CD4-positive, alpha-beta T cell treated with Interleukin-10 for 1 hour (primary cell): ENCODE results near the gene LSM10.

Source experiments
- DNase-seq: peaks from one replicate; pipeline ENCODE4 v3.0.0-alpha.2; 2020

The LSM10 gene

GRCh38 chr1:36397378-36398230 lies at the start of gene LSM10:
Gene LSM10, minus strand, starts transcription at chr1:36397908. Its CDS starts 3,779 bp downstream, at chr1:36394129.
- DNase-seq, result peak; percentile 92

DNA sequence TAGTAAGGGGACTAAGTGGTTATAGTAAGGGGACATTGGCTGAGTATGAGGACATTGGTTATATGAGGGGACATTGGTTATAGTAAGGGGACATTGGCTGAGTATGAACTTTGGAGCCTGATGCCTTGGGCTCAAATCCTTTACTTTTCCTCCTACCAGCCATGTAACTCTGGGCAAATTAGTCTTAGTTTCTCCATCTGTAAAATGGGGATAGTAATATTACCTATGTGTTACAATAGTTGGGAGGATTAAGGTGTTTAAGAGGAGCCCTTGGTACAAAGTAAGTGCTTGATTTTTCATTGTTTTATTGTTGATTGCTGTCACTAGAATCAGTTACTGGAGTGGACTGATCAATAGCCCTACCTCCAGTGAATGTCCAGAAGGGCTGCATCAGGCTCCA lies 49.7 kb upstream of the LSM10 start:
- DNase-seq, result no peak

- DNase-seq, result no peak
Observed at GRCh38 chr1:36446746-36447145, 49.0 kb upstream of the LSM10 start.

- no peak for DNase-seq
Observed at GRCh38 chr1:36446271-36446670, 48.6 kb upstream of the LSM10 start.

DNA sequence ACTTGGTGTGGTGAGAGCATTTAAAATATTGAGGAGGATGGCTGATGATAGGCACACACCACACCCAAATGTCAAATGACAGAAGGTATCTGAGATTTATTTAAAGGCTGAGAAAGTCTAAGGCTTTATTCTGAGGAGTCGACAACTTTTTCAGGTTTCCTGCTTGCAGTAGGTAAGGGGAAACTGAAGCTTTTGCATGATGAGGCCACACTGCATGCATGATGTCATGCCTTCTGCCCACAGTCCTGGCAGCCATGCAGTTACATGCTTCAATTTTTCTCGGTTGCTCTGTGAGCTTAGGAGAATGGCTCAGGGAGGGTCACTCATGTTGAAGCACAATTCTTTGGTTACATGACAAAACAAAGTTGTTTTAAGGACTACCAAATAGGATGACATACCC lies 45.6 kb upstream of the LSM10 start:
- no peak for DNase-seq

GRCh38 chr1:36442337-36442736 lies 44.6 kb upstream of the LSM10 start:
- no peak for DNase-seq

DNA sequence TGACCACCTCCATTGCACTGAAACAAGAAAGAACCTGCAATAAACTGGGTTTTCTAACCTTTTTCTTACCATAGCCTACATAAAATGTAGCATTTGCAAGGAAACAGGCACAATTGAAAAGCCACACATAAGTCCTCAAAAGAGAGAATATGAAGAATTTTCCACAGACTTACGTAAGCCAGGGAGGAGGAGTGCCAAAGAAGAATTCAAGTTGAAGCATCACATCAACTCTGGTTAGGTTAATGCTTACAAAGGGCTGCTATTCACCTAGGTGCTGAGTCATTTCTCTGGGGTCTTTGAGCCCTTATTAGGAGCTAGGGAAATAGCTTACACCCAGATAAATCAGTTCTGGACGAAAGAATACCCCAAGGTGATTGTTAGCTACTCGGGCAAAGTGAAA lies 42.9 kb upstream of the LSM10 start:
- DNase-seq, result no peak

- no peak for DNase-seq
Observed at GRCh38 chr1:36440044-36440443, 42.3 kb upstream of the LSM10 start.

DNA sequence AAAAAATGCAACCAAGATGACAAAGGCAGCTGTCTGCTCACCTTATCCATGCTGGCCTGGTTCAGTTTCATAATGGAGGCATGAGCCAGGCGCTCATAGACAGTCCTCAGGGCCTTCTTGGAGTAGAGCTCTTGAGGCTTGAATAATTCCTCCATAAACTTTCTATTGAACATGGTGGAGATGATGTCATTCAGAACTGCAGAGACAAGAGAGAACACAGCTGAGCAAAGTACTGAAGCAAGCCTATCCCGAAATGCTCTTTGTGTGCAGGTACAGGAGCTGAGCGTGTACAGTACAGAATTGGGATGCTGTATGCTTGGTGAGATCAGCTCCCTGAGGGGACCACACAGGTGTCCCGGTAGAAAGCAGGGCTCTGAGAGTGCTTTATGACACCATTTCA lies 41.0 kb upstream of the LSM10 start:
- DNase-seq, result no peak

GRCh38 chr1:36436821-36437220 lies 39.1 kb upstream of the LSM10 start:
- no peak for DNase-seq

- DNase-seq, result no peak
Observed at GRCh38 chr1:36433102-36433501, 35.4 kb upstream of the LSM10 start.

GRCh38 chr1:36432616-36433015 lies 34.9 kb upstream of the LSM10 start:
- no peak for DNase-seq

GRCh38 chr1:36425791-36426190 lies 28.1 kb upstream of the LSM10 start:
- no peak for DNase-seq

DNA sequence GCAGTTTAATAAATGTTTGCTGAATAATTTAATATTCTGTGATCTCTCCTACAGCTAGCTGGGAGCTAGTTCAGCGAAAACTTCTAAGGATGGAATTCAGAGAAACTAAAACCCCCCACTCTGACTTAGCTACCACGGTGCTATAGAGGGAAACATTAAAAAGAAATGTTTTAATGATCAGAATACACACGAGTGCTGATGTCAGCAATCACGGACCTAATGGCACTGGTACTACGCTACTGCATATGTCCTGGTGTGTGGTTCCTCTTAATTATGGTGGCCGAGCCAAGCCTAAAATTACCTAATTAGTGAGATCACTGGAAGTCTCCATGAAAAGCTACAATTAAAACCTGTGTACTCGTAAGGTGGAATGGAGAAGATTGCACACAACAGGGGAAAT lies 23.9 kb upstream of the LSM10 start:
- DNase-seq, result no peak

- DNase-seq, result peak; percentile 89
Observed at GRCh38 chr1:36420836-36421317, 23.2 kb upstream of the LSM10 start.

DNA sequence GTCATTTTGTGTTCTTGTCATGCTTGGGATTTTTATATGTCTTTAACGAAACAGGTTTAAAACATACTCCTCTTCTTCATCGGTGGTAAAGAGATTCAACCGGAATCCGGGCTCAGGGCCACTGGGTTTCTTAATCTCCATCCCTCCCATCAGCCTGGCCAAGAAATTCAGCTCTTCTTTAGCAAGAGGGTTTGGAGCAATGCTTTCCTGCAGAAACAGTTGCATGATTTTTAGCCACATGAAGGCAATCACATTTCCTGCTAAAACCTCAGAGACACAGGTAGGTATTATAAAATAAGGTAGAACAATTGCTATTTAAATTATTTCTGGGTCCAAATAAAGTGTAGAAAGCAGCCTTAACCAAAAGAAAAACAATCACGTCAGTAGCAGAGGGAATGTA lies 22.7 kb upstream of the LSM10 start:
- DNase-seq, result no peak

DNA sequence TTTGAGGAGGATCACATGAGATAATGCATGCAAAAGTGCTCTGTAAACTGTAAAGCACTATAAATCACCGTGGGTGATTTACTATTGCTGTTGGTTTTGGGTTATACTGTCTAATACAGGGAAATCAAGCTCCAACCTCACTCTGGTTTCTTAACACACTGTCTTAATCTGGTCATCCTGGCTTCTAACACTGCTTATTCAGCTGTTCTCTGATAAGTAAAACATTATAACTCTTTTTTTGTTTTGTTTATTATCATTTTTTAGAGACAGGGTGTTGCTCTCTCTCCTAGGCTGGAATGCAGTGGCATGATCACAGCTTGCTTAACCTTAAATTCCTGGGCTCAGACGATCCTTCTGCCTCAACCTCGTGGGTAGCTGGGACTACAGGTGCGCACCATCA lies 21.9 kb upstream of the LSM10 start:
- no peak for DNase-seq

DNA sequence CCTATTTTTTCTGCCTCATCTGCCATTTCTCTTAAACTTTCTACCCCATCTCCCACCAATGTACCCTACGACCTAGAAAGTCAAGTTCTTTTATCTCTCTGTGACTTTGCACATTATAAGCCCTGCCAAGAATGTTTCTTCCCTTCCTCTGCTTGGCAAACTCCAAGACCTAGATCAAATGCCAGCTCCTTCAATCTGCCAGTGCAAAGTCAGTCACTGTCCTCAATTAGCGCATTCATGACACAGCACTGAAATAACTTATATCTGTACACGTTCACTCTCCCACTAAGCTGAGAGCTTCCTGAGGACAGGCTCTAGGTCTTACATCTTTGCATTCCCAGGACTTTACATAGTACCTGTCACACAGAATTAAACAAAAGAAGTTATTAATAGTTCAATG lies 21.4 kb upstream of the LSM10 start:
- no peak for DNase-seq

DNA sequence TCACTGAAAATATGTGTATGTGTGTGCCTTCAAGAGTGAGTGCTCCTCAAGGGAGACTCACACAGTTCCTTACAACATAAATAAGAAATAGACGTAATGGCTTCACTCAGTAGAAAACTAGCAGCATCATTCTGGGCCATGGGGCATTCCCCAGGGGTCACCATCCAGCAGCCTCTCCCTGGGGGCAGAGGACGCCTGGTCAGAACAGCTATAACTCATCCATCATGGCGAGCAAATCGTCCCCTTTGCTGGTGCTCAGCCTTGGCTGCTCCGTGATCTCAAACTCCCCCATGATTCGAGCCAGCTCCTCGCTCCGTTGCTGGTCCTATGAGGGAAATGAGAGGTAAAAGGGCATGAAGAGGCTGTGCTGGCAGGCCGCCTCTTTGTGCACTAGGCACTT lies 20.2 kb upstream of the LSM10 start:
- DNase-seq, result no peak

DNA sequence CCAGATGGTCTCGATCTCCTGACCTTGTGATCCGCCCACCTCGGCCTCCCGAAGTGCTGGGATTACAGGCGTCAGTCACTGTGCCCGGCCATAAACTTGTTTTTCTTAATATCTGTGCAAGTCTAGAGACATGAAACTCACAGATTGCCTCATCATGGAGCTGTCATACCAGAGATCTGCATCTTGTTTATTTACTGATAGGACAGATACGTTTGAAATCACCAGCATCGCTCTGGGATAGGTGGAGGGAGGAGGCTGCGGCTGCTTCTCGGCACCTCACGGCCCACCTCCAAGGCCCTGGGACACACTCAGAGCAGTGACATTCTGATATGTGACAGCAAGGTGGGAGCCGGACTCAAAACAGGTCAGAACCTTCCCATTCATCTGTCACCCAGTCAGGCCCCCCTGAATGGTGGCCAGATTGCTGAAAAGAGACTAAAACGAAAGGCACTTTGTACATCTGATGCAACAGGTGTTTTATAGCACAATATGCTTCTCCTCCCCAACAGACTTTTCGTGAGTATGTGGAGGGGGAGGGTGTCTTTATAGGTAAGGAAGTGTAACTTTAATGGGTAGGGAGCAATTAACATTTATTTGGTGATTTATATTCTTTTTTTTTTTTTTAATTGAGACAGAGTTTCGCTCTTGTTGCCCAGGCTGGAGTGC lies 18.1 kb upstream of the LSM10 start:
- DNase-seq, result no peak

- no peak for DNase-seq
Observed at GRCh38 chr1:36414384-36414783, 16.7 kb upstream of the LSM10 start.

DNA sequence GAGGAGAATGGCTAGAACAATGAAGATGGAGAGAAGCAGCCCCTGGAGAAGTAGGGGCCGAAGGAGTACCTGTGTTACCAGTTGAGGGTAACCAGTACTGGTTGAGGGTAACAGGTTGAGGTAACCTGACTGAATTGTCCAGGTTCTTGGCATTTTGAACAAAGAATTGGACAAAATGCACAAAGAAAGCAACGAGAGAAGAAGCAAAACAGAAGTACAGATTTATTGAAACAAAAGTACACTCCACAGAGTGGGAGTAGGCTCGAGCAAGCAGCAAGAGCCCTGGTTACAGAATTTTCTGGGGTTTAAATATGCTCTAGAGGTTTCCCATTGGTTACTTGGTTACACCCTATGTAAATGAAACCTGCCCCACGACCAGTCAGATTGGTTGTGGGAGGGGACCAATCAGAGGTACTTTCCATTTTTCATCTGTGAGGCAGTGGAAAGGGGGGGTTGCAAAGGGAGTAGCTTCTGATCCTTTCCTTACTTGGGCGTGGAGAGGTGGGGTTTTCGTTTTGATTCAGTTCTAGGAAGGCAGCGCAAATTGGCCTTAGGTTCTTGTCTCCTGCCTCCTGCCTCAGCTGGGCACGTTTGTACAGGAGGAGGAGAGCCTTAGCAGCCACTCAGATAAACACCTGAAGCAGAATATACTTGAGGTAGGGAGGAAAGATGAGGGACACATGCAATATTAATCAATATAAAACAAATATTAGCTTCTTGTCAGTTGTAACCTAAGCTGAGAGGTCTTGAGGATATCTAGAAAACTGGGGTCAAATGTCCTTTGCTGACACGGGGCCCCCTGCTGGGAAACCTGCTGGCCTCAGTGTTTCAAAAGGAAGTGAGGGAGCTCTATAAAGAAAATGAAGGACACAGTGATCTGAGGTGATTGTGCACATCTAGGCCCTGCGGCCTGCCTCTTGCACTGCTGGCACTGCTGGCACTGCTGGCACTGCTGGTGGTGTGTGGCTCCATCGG lies 14.3 kb upstream of the LSM10 start:
- DNase-seq, result peak; percentile 66

GRCh38 chr1:36408479-36408878 lies 10.8 kb upstream of the LSM10 start:
- DNase-seq, result no peak
